Putamen (tissue), 1 donor: ENCODE measurements around the gene MYBBP1A.

Source experiments
- DNase-seq: peaks from one replicate; pipeline ENCODE4 v3.0.0-alpha.2; 2016; ENCODE audit warnings: low spot score

The MYBBP1A gene

DNA sequence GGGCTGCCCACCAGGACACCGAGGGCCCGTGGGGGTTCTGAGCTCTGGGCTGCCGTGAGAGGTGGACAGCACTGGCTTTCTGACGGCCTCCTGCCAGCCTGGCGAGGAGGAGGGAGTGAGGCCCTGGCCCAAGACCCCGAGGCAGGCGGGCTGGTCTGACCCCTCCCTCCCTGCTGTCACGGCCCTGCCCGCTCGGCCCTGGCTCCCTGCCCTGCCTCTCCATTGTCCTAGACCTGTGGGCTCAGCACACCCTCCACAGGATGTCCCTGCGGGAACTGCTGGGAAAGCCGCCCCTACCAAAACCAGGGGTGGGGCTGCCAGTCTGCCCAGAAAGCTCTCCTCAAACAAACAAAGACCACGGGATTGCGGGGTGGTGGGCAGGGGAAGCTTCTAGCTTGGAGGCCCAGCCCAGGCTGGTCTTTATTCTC lies 35.8 kb downstream of the MYBBP1A start:
- no peak for DNase-seq

DNA sequence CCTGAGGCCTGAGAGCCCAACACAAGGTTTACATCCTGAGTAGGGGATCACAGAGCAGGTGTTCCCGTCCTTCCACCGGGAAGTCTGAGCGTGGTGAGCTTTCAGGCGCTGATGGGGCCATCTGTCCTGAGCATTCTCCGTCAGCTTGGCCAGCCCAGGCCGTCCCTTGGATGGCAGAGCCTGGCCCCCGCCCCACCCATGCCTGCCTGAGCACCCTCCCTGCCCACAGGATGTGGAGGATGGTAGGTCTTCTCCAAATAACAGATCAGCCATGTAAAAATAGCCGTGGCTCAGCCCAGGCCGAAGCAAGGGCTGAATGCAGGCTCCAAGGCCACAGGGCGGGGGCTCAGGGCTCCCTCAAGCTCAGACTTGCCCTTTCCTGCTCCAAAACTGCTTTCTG lies 36.3 kb downstream of the MYBBP1A start:
- no peak for DNase-seq

DNA sequence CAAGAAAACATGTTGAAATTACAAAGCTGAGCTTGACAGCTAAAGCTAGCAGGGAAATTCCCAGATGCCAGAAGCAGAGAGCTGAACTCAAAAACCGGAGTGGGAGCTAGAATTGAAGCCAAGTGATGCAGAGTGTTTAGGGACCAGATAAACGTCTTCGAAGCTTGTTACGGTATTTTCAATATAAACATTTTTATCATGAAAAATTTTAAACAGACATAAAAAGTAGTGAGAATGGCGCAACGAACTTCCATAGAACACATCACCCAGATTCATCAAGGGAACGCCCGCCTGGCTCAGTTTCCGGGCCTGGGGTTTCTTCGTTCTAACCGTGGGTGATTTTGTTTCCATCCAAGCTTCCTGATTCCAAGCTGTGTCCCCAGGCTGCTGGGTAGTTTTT lies 38.4 kb downstream of the MYBBP1A start:
- no peak for DNase-seq

DNA sequence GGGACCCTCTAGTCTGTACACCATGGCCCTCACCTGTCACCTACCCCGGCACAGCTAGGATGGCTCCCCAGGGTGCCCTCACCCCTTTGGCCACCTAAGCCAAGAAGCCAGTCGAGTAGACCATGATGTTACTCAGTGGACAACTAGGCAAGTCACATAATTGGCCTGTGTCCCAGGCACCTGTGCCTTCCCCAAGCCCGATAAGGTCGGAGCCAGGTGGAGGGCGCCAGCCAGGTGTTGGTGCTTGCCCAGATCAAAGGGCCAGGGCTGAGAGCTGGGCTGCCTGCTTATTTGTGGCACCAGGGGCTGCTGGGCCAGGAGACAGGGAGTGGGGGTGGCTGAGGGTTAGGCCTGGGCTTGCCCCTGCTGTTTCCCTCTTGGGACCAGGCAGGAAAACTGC lies 39.7 kb downstream of the MYBBP1A start:
- no peak for DNase-seq

DNA sequence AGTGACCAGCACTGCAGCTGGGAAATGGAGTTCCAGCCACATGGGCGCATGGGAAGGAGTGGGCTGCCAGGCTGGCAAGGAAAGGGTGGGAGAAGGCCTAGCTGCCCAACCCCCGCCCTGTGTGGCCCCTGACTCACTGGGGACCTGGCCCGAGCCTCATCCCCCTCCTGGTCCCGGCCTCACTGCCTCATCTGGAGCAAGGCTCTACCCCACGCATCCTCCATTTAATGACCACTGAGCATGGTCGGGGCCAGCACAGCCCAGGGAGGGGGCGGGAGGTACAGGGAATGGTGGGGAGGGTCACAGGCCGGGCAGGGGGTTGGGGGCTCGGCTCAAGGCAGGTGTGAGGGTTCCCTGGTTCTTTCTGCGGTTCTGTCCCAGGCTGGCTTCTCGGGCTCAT lies 40.4 kb downstream of the MYBBP1A start:
- DNase-seq = no peak

DNA sequence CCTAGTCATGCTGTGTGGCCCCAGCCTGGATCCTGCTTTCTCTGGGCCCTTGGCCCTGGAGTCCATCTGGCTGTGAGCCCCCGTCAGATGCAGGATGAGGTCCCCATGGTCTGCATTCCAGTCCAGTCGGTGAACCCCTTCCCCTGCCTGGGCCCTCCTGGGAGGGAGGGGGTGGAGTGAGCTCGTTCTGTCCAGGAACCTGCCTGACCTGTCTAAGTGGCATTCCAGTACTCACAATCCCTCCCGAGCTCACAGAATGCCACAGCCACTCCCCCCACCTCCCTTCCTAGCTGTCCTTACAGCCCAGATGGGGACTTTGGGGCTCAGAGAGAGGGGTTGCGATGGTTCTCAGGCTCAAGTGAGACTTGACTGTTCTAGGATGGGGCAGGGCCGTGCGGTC lies 41.0 kb downstream of the MYBBP1A start:
- no peak for DNase-seq

DNA sequence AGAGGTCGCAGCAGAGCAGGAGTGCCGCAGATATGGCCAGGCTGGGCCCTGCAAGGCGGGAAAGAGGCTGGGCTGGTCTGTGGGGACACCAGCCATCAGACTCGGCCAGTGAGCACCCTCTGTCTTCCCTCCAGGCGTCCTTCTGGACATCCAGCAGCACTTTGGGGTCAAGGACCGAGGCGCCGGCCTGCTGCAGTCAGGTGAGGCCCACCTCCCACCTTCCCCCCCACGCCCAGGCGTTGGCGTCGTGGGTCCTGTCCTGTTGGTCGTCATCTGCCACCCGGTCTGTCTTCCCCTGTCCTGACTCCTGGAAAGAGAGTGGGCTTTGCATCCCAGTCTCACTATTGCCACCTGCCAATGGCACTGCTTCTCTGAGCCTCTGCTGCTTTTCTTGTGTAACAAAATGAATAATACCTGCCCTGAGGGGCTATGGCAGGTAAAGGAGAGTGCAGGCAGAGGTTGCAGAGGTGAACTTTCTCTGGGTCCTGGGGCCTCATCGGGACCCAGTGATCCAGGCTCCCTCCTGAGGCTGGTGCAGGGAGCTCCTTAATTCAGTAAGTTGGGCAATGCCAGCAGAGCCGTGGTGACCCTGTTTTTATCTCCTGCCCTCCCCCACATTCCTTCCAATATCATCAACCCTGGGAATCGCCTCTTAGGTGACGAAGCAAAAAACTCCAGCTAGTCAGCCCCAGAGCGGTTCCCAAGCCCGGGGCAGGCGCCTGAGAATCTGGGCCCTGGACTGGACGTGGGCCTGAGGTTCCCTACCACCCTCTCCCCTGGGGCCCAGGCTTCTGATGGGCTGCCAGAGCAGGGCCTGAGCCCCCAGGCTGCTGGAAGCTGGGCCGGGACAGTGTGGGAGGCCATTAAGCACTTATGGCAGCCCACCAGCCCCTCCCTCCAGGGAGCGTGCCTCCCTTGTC lies 41.8 kb downstream of the MYBBP1A start:
- no peak for DNase-seq

DNA sequence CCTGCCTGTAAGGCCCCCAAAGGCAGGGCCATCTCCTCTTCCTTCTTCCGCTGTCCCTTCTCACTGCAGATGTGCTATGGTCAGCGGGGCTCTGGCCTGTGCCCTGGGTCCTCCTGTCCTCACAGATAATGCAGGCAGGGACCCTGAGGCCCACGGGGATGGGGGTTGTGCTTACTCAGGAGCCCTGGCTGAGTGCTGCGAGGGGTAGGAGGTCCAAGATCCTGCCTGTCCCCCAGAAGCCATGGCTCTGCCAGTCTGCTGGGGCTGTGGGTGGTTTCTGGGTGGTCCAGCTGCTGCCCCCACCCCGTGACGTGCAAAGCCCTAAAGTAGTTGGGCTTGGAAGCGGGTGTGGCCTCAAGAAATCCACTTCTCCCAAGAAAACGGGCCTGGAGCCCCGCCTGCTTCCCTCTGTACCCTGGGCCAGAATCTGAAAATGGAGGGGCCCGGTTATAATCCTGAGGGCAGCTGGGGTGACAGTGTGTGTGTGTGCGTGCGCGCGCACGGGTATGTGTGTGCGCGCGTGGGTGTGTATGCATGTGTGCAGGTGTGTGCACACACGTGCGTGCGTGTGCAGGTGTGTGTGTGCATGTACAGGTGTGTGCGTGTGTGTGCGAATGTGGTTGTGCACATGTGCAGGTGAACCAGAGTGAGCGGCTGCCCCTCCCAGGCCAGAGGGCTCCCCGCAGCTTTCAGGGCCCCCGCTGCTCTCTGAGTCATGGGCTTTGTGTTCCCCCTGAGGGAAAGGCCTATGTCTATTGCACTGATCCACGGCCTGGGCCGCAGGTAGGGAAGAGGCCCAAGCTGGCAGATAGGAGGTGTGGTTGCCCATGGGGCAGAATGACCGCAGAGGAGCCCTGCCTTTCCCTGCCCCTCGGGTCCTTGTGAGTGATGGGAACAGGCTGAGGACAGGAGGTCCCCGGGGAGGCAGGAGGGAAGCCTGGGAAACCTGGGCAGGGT lies 42.8 kb downstream of the MYBBP1A start:
- no peak for DNase-seq

DNA sequence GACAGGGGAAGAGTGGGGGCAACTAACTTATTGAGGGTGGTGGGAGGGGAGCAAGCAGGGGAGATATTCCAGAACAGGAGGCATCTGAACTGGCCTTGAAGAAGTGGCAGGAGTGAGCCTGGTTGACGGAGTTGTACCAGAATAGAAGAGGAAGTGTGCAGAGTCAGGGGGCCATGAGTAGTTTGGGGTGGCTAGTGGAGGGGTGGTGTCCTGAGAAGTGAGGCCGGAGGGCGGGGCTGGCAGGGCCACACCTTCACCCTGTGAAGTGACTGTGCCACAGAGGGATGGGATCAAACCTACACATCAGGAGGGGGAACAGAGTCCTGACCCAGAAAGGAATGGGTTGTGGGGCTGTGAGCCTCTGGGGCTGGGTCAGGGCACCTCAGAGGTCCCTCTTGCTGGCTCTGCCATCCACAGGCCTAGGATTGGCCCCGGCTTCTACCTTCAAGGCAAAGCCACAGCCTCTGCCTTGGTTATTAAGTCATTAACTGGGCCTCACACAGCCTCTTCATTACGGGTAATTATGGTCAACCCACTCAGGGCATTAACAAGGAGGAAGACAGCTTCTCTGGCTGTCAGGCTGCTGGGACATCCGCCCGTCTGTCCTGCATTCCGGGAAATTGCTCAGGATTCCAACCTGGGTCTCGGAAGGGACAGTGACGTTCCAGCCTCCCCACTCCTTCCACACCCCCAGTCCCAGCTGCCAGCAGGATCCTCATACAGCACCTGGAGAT lies 43.8 kb downstream of the MYBBP1A start:
- DNase-seq = no peak

DNA sequence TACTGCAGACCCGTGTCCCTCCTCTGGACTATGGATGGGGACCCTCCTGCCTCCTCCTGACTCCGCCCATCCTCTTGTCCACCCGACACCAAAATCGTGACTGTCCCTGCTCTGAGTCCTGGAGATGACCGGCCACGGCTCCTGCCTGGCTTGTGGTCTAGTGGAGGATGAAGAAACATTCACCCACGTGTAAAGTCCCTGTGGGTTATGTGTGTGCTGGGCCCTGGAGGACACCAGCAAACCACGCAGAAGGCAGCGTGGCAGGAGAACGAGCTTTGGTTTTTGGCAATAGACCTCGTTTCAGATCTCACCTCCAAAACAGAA lies 44.6 kb downstream of the MYBBP1A start:
- DNase-seq = no peak

DNA sequence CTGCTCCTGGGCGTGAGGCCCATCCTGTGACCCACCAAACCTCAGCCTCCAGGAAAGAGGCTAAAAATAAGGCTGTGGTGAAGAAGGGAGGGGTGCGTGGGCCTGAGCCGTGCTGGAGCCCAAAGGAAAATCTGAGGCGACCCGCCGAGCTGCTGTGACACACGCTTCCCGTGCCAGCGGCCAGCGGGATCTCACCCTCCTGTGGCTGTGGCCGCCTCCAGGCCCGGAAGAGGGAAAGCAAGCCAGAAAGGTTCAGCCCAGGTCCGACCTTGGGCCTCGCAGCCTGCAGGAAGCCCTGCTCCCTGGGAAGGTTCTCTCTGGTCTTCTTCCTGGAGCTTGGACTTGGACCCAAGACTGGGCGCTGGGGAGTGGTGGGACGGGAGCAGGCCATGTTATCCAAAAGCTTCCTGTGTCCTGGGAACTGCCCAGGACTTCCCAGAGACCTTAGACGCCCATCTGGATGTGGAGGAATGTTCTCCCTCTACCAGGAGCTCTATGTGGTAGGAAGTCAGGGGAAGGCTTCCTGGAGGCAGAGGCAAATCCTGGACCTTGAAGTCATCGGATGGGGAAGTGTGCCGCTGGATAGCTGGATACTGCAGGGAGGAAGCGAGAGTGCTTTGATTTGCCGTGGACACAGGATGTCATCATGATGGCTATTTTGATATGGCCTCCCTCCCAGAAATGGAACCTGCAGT lies 45.1 kb downstream of the MYBBP1A start:
- DNase-seq = no peak

DNA sequence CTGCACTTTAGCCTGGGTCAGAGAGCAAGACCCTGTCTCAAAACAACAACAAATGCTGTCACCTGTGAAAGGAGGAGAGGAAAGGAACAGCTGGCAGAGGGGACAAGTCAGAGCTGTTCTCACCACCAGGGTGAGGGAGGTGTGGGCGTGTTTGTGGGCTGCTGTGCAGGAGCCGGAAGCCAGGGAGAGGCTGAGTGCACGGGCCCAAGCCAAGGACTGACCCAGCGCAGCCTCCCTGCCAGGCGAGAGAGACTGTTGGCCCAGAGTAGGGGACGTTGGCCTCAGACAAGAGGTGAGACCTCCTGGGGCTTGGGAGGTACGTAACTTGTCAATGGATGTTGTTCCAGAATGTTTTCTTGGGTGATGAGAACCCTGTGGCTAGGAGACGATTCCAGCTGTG lies 45.8 kb downstream of the MYBBP1A start:
- DNase-seq = no peak

DNA sequence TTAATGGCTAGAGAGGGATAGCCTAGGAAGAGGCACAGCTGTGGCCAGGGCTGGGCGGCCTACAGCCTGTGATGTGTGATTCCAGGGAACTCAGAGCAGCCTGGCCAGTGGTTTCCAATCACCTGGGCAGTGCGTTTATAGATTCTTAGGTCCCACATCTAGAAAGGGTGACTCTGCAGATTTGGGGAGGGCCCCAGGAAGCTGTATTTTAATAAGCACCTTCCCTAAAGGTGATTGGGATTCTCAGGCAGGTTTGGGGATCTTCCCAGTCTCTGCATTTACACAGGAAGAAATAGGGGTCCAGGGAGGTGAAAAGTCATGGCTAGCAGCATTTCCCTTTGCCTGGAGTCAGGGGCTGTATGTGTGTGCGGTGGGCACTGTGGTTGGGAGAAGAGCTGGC lies 47.0 kb downstream of the MYBBP1A start:
- DNase-seq = no peak

DNA sequence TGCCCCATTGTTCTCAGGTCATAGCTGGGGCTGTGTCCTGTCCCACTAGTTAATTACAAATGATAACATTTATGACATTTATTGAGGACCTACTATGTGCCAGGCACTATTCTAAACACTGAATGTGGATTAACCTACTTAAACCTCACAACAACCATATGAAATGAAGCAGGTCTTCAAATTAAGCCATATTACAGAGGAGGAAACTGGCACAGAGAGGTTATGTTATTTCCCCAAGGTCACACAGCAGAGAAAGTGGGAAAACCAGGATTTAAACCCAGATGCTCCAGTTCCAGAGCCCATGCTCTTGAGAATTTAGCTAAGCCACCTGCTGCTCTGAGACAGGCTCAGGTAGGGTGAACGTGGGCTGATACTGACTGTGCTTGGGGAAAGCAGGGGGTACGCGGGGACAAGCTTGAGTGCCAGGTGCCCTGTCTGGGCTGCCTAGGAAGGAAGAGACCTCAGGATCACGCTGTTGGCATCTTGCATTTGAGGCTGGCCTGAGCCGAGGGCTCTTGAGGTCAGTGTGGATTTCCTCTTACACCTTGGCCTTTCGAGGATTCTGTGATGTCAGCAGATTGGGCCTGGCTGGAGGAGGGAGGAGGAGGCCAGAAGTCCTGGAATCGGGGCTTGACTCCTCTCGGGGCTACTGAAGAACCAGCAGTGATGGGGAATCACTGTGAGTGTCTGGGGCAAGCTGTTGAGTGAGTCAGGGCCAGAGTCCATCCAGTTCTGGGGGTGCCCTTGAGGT lies 47.6 kb downstream of the MYBBP1A start:
- no peak for DNase-seq

DNA sequence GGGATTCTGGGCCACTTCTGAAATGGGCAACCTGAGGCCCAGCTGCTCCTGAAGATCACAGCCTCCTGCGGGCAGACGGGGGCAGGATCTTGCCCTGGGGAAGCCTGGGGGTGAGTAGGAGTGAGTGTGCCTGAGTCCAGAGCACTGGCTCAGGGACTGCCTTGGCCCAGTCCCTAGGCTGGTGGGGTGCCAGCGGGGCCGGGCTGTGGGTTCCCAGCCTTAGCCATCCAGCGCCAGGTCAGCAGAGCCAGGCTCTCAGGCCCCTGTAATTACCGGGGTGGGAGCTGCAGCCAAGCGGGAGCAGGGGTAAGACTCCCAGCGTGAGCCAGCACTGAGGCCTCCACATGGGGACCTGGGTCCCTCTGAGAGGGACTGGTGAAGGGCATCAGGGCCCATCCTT lies 48.3 kb downstream of the MYBBP1A start:
- DNase-seq = no peak

DNA sequence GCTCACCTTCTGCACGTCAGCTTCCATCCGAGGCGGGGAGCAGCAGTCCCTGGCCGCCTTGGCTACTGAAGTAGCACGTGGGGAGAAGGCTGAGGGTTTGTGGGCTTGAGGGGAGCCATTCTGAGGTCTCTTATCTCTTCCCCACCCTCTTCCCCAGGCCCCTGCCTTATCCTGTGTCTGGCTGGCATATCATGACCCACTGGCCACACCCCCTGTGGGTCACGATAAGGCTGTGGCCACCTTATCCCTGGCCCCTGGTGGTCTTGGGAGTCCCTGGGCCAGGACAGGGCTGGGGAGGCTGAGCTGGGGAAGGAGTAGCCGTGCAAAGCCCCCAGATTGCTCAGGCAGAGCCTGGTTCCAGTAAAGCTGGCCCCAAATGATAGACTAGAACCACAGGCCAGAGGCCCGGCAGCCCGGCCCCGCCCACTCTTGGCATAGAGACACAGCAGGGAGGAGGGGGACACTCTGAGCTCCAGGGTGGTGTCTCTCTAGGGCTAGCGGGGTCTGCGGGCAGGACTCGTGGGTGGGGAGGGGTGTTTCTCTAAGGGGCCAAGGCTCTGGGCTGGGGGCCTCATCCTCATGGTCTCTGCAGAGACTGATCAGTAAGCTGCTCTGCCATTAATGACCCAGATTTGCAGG lies 48.9 kb downstream of the MYBBP1A start:
- DNase-seq = no peak

DNA sequence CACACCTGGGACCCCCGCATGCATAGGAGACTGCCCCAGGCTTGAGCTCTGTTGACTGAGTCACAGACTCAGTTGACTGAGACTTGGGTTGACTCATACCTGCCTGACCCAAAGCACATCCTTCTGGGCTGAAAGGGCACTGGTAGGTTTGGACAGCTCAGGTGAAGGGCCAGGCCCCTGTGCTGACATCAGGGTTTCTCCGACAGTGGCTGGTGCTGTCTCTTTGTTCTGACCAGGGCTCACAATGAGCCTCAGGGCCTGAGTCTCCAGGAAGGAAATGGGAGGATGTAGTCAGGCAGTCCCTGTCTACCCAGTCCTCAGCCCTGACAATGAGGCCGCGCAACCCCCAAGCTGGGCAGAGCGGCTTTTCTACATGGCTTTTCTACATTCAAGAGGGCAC lies 50.0 kb downstream of the MYBBP1A start:
- no peak for DNase-seq

DNA sequence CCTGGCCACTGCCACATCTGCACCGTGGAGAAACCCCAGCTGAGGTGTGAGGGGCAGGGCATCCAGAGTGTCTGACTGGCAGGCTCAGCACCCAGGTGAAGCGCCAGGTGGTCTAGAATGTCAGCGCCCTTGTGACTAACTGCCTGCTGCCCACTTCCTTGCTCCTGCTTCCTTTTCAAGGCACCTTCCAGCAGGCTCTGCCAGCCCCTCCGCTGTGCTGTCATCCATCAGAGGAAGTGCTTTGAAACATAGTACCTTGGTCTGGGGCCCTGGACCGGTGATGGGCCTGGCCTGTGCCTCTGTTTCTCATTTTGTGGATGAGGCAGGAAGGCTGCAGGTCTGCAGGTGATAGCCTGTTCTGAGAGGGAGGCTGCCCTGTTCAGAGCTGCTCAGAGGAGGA lies 51.0 kb downstream of the MYBBP1A start:
- no peak for DNase-seq

DNA sequence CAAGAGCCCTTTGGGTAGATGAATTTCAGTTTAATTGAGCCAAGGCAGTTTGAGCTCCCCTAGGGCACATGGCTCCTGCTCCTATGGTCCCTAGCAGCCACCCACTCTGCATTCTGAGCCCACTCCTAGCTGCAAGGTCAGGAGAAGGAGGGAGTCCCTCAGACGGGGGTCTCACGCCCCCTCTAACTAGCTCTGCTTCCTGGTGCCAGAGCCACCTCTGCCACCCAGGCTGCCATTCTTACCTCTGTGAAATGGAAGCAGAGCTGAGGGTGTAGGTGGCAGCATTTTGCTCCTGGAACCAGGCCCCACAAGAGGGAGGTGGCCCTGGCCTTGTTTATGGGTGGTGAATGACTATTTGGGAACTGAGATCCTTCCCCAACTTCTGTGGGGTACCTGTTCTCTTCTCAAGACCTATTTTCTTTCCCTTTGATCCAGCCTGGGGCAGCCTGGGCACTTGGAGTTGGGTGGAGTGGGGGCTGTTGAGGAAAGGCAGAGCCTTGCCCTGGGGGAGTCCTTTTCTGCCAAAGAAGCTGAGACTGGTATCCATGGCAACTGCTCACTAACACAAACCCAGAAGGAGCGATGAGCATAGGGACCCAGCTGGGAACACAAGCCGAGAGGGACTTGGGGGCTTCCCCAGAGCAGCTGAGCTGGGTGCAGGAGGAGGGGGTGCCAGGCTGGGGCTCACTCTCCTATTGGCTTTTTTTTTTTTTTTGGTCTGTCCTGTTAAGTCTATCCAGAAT lies 51.7 kb downstream of the MYBBP1A start:
- DNase-seq = no peak
